HG02623 (cell line): Measurements from ENCODE around the gene GIMAP1.
A peak's percentile ranks its signal among the peaks of the same experiment; 100 is the strongest.

ENCODE experiments used
- ATAC-seq: cut with Tn5 transposase; IDR thresholded peaks from one replicate; pipeline ENCODE4 v1.9.1; 2021; ENCODE audit warnings: moderate library complexity; ENCODE audit not compliant: unreplicated experiment

The GIMAP1 gene

GRCh38 chr7:150721970-150722373 is 5.6 kb downstream of the GIMAP1 start:
- ATAC-seq: no peak

GRCh38 chr7:150722431-150722931 is 6.1 kb downstream of the GIMAP1 start:
- no peak for ATAC-seq

GRCh38 chr7:150723467-150723866 is 7.1 kb downstream of the GIMAP1 start:
- no peak for ATAC-seq

- ATAC-seq: no peak
These were observed 11.0 kb downstream of the GIMAP1 start for GRCh38 chr7:150727381-150727780.

- no peak for ATAC-seq
These were observed 11.6 kb downstream of the GIMAP1 start for GRCh38 chr7:150728011-150728410.

GRCh38 chr7:150728609-150729008 is 12.2 kb downstream of the GIMAP1 start:
- ATAC-seq: no peak

GRCh38 chr7:150731916-150732315 is 15.5 kb downstream of the GIMAP1 start:
- ATAC-seq: no peak

- no peak for ATAC-seq
These were observed 16.5 kb downstream of the GIMAP1 start for GRCh38 chr7:150732786-150733481.

- no peak for ATAC-seq
These were observed 17.2 kb downstream of the GIMAP1 start for GRCh38 chr7:150733482-150734095.

- ATAC-seq: peak; percentile 40
These were observed 17.8 kb downstream of the GIMAP1 start for GRCh38 chr7:150734254-150734653.

- ATAC-seq: no peak
These were observed 19.4 kb downstream of the GIMAP1 start for GRCh38 chr7:150735596-150736358.

GRCh38 chr7:150736864-150737263 is 20.5 kb downstream of the GIMAP1 start:
- no peak for ATAC-seq

GRCh38 chr7:150737265-150738055 is 21.0 kb downstream of the GIMAP1 start, which contains the start of gene GIMAP5:
TSS of gene GIMAP5 (plus strand) at chr7:150737418. CDS start at chr7:150740885, 3,467 bp downstream.
- no peak for ATAC-seq

- ATAC-seq: no peak
These were observed 21.7 kb downstream of the GIMAP1 start for GRCh38 chr7:150738092-150738491.

- ATAC-seq: no peak
These were observed 22.2 kb downstream of the GIMAP1 start for GRCh38 chr7:150738591-150739001.

- ATAC-seq: no peak
These were observed 22.6 kb downstream of the GIMAP1 start for GRCh38 chr7:150739033-150739432.

GRCh38 chr7:150740053-150740452 is 23.6 kb downstream of the GIMAP1 start:
- ATAC-seq: no peak

GRCh38 chr7:150742286-150742968 is 26.0 kb downstream of the GIMAP1 start:
- ATAC-seq: no peak

GRCh38 chr7:150744041-150744656 is 27.7 kb downstream of the GIMAP1 start:
- ATAC-seq: no peak

- no peak for ATAC-seq
These were observed 28.7 kb downstream of the GIMAP1 start for GRCh38 chr7:150745086-150745485.
